Hepatic stellate cell (primary cell): ENCODE data around the gene PIK3CB.
"Not testable (repeated sequence)": the region's sequence is repeated elsewhere in the genome, so short reads cannot be mapped to it uniquely, and the experiment has no call there.

Experiments used
- DNase-seq: peaks from one replicate; pipeline ENCODE4 v3.0.0; 2011; ENCODE audit warnings: low spot score

Gene PIK3CB

DNA sequence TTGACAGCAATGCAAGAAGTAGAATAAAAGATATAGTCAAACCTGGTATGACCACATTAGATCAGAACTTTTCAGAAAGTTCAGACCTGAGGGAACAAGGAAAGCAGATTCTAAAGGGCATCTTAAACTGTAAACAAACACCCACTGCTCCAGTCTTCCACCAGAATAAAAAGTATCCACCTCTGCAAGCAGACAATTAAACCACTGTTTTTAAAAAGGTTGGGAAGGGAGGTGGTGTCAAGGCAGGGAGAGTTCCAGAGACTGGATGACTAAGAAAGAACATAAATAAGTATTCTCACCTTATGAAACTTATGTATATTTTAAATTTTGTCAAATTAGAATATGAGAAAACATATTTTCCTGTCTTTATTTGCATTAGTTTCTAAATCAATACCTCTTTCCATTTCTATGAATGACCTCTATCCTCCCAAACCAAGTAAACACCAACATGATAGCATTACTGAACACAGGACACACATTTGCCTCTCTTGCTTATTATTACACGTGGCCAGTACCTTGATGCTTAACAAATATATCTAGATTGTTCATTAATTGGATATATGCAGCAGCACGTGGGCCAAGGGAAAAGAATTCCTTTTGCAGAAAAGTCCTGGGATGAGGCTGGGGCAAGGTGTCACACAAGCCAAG, 31.6 kb downstream of the PIK3CB start:
- DNase-seq: no peak

DNA sequence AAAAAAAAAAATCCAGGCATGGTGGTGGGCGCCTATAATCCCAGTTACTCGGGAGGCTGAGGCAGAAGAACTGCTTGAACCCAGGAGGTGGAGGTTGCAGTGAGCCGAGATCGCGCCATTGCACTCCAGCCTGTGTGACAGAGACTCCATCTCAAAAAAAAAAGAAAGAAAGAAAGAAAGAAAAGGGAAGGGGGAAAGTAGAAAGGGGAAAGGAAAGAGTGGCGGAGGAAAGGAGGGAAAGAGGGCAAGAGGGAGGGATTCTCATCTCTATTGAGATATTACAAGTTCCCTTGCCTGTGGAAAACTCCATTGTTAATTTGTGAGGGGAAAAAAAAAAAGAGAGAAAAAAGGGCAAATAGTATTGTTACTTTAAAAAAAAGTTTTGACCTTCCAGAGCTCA, 32.5 kb downstream of the PIK3CB start:
- DNase-seq: not testable (repeated sequence)

DNA sequence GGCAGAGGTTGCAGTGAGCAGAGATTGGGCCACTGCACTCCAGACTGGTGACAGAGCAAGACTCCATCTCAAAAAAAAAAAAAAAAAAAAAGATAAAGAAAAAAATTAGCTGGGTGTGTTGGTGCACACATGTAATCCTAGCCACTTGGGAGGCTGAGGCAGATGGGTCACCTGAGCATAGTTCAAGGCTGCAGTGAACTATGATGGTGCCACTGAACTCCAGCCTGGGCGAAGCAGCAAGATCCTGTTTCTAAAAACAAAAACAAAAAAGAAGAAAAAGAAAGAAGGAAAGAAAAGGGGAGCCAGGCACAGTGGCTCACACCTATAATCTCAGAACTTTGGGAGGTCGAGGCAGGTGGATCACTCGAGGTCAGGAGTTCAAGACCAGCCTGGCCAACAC, 32.9 kb downstream of the PIK3CB start:
- no peak for DNase-seq

DNA sequence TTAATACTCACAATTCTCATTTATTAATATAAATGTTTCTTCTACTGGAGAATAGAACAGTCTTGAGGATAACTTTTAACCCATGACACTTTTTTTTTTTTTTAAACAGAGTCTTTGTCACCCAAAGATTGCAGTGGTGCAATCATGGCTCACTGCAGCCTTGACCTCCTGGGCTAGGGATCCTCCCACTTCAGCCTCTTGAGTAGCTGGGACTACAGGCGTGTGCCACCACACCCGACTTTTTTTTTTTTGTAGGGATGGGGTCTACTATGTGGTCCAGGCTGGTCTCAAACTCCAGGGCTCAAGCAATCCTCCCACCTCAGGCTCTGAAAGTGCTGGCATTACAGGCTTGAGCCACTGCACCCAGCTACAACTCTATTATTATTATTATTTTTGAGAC, 34.5 kb downstream of the PIK3CB start:
- no peak for DNase-seq

DNA sequence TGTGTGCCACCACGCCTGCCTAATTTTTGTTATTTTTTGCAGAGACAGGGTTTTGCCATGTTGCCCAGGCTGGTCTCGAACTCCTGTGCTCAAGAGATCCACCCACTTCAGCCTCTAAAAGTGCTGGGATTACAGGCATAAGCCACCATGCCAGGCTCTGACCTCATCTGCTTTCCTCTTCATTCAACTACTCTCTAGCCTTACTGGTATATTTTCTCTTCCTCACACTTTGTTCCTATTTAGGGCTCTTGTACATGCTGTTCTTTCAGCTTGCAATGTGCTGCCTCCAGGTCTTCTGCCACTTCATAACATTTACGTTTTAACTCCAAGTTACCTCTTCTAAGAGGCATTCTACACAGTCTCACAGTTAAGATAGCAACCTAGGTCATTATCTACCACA, 34.9 kb downstream of the PIK3CB start:
- no peak for DNase-seq

DNA sequence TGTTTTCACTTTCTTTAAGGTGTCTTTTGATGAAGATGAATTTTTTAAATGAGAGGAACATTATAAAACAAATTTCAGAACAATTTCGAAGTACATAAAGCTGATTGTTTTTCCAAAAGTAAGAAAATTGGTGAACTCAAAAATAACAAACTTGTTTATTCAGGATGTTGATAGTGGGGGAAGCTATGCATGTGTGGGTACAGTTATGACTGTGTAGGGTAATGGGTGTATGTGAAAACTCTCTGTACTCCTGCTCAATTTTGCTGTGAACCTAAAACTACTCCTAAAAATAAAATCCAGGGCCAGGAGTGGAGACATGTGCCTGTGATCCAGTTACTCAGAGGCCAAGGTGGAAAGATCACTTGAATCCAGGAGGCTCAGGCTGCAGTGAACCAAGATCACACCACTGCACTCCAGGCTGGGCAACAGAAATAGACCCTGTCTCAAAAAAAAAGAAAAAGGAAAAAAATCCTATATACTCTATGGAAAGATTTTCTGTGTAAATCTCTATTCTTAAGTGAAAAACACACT, 37.2 kb downstream of the PIK3CB start:
- no peak for DNase-seq

DNA sequence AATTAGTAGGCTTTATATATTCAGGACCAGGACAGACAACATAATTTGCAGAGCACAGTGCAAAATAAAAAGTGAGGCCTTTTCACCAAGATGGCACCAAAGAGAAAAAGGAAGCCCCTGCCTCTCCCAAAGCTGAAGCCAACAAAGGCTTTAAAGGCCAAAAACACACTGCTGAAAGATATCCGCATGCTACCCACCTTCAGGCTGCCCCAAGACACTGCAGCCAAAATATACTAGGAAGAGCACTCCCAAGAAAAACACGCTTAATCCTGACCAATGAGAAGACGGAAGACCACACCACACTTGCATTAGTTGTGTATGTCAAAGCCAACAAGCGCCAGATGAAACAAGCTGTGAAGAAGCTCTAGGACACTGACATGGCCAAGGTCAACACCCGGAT, 38.0 kb downstream of the PIK3CB start:
- no peak for DNase-seq

DNA sequence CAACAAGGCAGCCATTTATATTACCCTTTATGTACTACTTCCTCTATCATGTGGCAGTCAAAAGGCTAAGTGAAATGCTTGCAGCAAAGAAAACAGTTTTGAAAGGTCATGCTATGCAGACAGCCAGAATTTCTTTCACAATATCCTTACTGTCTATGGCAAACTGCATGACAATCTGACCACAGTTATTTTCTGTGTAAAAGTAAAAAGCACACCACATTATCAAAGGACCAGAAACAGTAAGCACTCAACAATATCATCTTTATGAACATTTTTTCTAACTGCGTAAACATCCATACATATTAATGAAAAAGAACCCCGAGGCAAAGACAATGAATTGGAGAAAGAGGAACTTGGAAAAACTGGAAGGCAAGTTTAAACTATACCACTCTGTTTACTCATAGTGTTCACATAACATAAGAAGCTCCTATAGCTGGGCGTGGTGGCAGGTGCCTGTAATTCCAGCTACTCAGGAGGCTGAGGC, 47.9 kb downstream of the PIK3CB start:
- peak; percentile 54 for DNase-seq

DNA sequence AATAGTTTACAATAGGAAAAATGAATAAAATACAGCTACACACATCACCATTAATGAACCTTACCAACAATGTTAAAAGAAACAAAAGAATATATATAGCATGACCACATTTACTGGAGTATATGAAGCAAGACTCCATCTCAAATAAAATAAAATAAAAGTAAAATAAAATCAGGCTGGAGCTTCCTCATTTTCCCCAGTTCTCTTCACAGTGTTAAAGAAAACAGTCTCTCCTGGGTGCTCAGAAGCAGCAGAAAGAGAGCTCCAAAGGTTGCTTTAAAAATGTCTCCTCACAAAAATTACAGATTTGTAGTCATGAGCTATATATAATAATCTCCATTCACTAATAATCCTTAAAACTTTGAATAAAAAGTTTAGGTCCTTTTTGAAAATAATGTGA, 48.8 kb downstream of the PIK3CB start:
- DNase-seq: no peak

DNA sequence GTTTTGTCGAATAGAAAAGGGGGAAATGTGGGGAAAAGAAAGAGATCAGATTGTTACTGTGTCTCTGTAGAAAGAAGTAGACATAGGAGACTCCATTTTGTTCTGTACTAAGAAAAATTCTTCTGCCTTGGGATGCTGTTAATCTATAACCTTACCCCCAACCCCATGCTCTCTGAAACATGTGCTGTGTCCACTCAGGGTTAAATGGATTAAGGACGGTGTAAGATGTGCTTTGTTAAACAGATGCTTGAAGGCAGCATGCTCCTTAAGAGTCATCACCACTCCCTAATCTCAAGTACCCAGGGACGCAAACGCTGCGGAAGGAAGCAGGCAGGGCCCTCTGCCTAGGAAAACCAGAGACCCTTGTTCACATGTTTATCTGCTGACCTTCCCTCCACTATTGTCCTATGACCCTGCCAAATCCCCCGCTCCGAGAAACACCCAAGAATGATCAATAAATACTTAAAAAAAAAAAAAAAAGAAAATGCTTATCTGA, 49.3 kb downstream of the PIK3CB start:
- DNase-seq: not testable (repeated sequence)

DNA sequence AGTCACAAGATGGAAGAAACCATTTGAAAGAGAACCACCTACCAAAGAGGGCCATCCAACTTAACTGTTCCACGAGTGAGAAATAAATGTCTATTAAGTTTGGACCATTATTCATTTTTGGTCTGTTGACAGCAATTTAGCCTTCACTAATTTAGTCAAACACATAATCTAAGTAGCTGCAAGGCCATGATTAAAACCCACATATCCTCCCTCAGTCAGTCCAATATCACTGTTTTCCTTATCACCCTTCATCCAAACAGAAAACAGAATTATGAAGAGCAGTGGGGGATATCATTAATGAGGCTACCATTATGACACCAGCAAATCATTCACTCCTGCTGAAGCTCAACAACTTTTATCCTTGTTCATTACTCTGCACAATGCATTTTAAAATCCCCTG, 52.0 kb downstream of the PIK3CB start:
- no peak for DNase-seq

DNA sequence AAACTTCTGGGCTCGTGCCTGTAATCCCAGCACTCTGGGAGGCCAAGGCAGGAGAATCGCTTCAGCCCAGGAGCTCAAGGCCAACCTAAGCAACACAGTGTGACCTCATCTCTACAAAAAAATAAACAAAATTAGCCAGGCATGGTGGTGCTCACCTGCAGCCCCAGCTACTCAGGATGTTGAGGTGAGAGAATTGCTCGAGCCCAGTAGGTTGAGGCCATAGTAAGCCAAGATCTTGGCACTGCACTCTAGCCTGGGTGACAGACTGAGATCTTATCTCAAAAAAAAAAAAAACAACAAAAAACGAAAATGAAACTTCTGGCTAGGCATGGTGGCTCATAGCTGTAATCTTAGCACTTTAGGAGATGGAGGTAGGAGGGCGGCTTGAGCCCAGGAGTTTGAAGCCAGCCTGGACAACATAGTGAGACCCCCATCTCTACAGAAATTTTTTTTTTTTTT, 53.7 kb downstream of the PIK3CB start:
- DNase-seq: no peak

DNA sequence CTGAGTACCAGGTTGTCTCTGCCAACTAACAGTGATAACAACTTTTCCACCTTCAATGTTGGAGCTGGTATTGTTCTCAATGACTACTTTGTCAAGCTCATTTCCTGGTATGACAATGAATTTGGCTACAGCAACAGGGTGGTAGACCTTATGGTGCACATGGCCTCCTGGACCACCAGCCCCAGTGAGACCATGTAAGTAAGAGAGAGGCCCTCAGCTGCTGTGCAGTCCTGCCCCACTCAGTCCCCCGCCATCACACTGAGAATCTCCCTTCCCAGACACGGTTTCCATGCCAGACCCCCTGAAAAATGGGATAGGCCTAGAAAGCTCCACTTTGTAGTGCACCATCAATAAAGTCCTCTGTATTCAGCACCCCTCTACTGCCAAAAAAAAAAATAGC, 56.1 kb downstream of the PIK3CB start:
- DNase-seq: no peak

DNA sequence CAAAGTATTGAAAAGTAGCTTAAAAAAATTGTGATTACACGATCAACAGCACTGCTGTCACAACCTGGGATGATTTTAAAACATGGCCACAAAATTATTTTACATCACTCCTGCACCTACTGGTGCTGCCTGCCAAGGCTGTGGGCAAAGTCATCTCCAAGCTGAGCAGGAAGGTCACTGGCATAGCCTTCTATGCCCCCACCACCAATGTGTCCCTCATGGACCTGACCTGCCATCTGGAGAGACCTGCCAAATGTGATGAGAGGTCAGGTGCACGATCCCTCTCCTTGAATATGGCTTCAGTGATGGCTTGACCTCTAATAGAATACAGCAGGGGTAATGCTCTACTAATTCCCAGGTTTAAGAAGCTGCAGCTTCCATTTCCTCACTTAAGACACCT, 57.8 kb downstream of the PIK3CB start:
- no peak for DNase-seq

DNA sequence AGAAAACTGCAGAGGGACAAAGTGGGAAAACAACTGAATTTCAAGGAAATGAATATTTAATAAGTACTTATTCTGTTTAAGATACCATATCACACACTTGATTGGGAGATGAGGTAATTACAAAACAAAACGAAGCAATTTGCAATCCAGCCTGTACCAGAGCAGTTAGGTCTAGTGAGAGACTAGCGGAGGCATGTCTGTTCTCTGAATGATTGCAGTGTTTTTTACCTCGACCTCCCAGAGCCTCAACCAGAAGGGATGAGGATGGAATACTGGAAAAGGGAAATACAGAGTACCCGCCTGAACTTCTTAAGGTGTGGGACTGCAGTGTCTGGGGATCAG, 59.5 kb downstream of the PIK3CB start:
- DNase-seq: no peak

DNA sequence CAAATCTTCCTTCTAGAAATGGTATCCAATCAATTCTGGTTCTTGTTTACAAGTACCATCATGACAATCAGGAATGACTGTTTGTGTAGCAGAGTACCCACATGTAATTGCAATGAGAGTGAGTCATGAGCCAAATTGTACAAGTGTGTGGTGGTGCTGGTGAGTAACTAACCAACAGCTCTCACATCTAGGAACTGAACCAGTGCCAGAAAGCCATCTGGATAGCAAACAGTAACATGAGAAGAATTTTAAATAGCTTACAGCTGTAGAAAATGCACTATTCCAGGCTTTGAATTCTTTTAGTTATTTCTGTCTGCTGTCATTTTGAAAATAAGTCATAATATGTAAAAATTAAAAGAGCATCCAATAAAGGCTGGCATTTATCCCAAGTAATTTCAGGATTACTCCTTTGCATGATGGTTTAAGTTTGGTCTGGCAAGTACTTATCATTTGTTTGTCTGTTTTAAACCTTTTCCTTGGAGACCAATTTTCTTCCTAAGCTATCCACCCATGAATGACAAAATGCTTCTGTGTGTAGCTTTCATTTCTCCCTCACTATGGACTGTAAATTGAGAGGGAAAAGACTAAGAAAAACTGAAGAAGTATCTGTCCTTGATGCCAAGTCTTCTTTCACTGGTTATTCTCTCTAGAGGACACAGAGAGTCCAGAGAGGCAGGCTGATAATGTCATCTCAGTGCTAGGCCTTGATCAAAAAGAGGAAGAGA, 60.0 kb downstream of the PIK3CB start:
- peak; percentile 72 for DNase-seq

DNA sequence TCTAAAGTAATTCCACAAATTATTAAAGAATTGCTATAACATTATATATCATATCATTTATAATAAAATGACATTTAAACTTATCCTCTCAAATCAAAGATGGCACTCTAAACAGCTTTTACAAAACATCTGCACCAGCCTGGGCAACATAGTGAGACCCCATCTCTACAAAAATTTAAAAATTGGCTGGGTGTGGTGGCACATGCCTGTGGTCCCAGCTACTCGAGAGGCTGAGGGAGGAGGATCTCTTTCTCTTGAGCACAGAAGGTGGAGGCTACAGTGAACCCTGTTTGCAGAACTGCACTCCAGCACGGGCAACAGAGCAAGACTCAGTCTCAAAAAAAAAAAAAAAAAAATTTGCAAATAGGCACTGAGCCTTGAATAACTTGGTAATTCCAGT, 63.1 kb downstream of the PIK3CB start:
- no peak for DNase-seq

DNA sequence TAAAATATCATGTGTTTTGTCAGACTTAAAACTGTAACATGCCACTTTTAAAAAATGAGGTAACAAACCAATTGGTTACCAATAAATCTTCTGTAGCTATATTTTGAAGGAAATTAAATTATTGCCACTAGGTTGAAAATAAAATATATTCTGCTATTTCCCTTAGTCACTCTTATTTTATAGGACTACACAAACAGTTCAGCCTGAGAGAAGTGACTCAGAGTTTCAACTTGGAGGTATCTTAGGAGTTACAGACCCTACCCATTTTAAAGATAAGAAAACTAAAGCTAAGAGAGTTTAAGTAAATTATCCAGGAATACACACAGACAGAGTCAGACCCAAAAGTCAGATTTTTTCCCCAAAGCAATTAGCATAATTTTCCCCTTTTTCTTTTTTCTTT, 65.1 kb downstream of the PIK3CB start:
- no peak for DNase-seq

DNA sequence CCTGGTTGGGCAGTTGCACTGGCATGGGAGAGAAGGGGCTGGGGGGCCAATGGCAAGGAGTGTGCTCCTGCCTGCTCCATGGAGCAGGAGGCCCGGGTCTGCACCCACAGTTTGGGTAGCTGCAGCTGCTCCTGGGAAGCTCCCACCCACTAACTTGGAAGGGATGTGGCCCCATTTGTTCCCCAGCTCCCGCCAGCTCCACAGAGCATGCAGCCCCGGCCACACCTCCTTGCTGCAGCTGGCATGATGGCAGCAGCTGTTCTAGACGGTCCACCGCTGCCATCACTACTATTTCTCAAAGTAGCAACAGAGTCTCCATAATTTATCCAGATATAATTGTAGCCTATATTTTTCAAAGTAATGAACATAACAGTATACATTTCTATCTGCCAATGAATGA, 65.8 kb downstream of the PIK3CB start:
- DNase-seq: no peak

DNA sequence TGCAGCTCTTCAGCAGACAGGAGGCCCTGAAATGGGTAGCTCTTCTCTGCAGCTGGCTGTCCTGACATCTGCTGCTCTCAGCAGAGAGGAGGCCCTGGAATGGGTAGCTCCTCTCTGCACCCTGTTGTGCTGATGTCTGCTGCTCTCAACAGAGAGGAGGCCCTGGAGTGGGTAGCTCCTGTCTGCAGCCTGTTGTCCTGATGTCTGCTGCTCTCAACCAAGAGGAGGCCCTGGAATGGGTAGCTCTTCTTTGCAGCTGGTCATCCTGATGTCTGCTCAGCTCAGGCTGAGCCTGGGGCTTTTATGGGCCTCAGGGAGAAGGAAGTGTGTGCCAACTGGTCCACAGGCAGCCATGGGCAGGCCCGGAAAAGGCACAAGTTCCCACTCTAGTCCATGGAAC, 66.6 kb downstream of the PIK3CB start:
- no peak for DNase-seq

DNA sequence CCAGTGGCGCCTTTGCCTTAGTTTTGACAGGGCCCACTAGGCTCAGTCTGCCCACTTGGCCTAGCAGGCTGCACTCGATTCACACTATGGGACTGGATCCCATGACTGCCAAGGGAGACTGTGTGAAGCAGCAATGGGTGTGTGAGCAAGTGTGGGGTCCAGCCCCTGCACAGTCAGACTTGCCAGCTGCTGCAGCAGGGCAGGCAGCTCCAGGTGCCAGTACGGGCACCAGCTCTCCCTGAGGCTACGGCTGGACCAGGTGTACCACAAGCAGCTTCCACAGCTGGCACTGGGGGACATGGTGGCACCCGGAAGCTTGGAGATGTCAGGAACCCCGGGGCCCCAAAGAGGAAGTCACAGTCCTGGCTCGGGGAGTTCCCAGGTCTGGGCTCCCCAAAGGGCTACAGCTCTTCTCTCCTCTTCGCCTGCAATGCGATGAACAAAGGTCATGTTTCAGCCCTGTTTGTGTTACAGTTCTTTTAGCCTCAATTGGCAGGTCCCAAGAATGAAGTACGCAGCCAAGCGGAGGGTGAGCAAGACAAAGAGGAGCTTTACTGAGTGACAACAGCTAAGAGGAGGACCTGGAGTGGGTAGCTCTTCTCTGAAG, 67.1 kb downstream of the PIK3CB start:
- DNase-seq: no peak

DNA sequence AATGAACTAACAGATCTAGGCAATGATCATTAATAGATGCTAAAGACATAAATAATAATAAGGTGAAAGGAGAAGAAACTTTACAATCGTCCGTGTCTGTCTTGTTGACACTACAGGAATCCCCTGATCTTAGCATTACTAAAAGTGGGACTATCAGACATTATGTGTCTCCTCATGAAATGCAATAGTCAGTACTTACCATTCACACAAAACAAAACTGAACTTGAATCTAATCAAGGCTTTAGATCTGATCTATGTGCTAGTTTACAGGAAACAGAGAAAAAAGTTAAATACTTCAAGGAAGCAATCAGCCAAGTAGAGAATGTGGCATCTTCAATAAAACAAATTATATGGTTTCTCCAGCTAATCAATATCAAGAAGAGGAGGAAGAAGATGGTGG, 73.7 kb downstream of the PIK3CB start:
- DNase-seq: no peak

DNA sequence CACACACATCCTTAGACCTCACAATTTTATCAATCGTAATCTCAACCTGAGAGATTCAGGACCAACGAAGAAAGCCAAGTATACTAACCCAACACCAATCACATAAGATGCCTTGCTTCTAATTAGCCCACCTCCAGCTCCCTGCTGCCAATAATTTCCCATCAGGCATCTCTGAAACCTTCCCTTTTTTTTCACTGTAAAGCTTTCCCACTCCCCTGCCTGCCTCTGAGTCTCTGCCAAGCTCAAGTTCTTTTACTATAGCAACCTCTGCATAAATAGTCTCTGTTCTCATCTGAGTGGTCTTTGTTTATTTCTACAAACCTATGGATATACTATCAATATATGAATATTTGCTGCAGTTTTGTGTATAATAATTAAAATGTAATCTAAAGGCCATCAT, 86.5 kb downstream of the PIK3CB start:
- no peak for DNase-seq
